ENCODE results near the gene OR8S1.
"Not testable (repeated sequence)": the region's sequence is repeated elsewhere in the genome, so short reads cannot be mapped to it uniquely, and the experiment has no call there.

The OR8S1 gene, protein sequence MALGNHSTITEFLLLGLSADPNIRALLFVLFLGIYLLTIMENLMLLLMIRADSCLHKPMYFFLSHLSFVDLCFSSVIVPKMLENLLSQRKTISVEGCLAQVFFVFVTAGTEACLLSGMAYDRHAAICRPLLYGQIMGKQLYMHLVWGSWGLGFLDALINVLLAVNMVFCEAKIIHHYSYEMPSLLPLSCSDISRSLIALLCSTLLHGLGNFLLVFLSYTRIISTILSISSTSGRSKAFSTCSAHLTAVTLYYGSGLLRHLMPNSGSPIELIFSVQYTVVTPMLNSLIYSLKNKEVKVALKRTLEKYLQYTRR

DNA sequence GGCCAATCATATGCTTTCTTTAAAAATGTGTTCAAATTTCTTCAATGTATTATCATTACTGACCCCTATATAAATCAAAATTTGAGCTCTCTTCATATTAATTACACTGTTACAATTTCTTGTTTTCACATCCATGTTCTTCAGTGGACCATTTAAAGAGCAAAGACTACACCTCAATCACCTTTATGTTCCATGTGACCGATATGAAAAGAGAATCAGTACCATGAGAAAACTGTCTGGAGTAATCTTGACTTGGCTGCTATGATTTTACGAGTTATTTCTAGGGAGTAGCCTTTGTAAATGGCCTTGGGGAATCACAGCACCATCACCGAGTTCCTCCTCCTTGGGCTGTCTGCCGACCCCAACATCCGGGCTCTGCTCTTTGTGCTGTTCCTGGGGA is at the start of gene OR8S1:
Gene OR8S1 (plus strand): TSS at position 301 of the 400 bp plus-strand sequence. CDS start 0 bp downstream, at position 301.
- DNase-seq: no peak

DNA sequence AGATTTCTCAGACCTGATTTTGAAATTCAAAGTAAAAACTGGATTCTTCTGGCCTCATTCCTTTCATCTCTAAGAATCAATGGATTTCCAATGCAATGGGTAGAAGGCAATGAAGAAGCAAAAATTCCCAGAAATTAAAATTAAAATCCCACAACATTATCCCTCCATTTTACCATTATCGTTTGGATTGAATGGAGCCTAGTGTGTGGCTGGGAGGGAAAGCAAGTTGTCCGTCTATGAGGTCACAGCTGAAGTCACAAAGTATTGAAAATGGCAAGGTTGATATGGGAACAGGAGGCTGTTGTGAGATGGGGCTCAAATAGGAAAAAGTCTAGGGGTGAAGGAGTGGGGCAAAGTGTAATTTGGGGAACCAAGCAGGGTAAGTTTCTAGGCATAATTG is 43.2 kb upstream of the OR8S1 start, which contains the start of gene C12orf54:
Gene C12orf54 (plus strand): TSS at position 301 of the 400 bp plus-strand sequence. CDS start 799 bp downstream, outside the sequence.
- no peak for DNase-seq

GRCh38 chr12:48482930-48483329 is 42.5 kb upstream of the OR8S1 start:
- DNase-seq: no peak

DNA sequence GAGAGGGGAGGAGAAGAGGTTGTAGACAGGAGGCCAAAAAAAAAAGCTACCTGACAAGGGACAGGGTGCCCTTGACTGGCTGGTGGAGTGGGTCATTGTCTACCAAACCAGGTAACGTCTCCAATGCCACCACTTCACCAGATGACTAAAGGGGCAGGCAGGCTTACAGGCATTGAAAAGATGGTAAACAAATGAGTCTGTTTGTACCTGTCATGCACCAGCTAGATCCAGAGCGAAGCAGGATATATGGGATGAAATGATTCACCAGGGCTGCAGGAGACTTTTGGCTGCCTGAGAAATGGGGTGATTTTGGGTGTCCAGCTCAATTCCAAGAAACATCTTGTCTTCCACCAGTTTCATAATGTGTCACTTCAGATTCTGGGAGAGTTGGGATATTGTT is 39.2 kb upstream of the OR8S1 start:
- no peak for DNase-seq

DNA sequence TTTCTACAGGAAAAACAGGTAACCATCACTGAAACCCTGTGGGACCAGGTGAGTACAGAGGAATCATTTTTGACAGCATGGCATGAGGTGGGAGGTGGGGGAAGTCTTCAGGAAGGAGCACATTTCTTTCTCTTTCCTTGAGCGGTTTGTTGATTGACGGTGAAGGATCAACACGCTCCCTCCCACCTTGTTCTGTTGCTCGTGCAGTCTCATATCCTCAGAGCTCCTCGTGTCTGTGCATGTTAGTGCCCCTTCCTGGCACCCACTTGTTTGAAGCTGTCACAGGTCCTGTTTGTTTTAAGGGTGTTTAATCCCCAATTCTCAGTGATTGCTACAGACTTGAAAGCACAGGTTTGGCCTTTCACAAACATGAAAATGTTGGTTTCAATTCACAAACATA is 38.8 kb upstream of the OR8S1 start:
- no peak for DNase-seq

- DNase-seq: no peak
Observed at GRCh38 chr12:48489012-48489411, 36.4 kb upstream of the OR8S1 start.

DNA sequence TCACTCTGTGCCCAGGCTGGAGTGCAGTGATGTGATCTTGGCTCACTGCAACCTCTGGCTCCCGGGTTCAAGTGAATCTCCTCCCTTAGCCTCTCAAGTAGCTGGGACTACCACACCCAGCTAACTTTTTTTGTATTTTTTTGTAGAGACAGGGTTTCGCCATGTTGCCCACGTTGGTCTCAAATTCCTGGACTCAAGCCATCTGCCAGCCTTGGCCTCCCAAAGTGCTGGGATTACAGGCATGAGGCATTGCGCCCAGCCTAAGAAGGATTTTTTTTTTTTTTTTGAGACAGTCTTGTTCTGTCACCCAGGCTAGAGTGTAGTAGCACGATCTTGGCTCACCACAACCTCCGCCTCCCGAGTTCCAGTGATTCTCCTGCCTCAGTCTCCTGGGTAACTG is 36.0 kb upstream of the OR8S1 start:
- DNase-seq: not testable (repeated sequence)

GRCh38 chr12:48500281-48500680 is 25.2 kb upstream of the OR8S1 start:
- not testable (repeated sequence) for DNase-seq

GRCh38 chr12:48506836-48507235 is 18.6 kb upstream of the OR8S1 start:
- DNase-seq: not testable (repeated sequence)

DNA sequence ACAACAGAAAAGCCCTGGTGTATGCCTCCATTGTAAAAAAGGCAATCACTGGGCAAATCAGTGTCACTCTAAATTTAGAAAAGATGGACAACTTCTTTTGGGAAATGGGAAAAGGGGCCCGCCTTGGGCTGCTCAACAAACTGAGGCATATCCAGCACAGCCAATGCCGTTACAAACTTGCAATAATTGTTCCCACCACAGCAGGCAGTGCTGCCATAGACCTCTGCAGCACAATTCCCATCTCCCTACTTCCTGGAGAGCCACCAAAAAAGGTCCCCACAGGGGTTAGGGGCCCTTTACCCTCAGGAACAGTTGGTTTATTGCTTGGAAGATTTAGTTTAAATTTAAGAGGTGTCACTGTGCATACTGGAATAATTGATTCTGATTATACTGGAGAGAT is 16.4 kb upstream of the OR8S1 start:
- no peak for DNase-seq

DNA sequence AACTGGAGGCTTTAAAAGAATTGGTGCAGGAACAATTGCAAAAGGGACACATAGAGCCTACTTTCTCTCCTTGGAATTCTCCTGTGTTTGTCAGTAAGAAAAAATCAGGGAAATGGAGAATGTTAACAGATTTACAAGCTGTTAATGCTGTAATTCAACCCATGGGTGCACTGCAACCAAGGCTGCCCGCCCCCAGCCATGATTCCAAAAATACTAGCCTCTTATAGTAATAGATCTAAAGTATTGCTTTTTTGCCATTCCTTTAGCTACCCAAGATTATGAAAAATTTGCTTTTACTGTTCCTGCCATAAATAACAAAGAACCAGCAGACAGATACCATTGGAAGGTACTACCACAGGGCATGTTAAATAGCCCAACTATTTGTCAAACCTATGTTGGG is 15.3 kb upstream of the OR8S1 start:
- no peak for DNase-seq

DNA sequence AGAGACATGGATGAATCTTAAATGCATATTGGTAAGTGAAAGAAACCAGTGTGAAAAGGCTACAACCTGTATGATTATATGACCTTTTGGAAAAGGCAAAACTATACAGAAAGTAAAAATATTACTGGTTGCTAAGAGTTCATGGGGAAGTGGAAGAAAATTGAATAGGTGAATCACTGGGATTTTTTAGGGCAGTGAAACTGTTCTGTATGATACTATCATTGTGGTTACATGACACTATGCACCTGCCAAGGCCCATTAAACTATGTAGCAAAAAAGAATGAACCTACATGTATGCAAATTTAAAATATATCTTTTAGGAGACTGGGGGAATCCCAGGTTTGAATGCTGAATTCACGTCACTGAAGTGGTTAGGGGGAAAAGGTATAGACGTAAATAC is 12.6 kb upstream of the OR8S1 start:
- no peak for DNase-seq

GRCh38 chr12:48514728-48515127 is 10.7 kb upstream of the OR8S1 start:
- DNase-seq: no peak

DNA sequence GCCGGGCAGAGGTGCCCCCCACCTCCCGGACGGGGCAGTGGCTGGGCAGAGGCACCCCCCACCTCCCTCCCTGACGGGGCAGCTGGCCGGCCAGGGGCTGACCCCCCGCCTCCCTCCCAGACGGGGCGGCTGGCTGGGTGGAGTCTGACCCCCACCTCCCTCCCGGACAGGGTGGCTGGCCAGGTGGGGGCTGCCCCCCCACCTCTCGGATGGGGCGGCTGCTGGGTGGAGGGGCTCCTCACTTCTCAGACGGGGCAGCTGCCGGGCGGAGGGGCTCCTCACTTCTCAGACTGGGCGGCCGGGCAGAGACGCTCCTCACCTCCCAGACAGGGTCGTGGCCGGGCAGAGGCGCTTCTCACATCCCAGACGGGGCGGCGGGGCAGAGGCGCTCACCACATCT is 5.1 kb upstream of the OR8S1 start:
- not testable (repeated sequence) for DNase-seq

DNA sequence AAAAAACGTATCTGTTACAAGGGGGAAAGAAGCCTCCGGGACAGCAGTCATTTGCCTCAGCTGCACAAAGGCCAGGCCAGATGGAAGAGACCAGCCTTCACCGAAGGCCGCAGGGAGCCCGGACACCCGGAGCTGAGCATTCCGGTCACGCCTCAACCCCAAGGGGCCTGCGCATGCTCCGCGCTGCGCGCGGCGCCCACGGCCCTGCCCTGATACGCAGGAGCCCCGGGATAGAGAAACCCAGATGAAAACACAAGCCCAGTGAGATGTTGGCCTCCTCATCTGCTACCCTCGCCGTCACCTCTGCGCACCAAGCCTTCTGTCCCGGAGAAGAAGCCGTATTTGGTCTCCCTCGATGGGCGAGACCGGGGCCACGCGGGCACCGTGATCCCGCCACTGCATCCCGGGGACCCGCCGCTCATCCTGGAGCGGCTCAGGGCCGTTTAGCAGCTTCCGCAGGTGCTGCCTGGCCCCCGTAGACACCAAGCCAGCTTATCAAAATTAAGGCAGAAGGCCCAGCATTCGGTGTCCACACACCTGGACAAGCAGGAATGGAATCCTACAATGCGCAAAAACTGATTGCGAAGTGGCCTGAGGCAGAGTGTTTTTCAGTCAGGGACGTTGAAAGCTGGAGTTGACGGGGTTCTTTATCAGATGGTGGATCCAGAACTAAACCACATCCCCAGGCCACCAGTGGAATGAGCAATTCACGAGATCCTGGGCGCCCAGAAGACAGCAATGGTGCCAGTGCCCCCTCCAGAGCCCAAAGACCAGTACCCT is 2.6 kb downstream of the OR8S1 start:
- no peak for DNase-seq

- no peak for DNase-seq
Observed at GRCh38 chr12:48532601-48533000, 7.2 kb downstream of the OR8S1 start.

GRCh38 chr12:48536602-48537001 is 11.2 kb downstream of the OR8S1 start:
- DNase-seq: no peak

- no peak for DNase-seq
Observed at GRCh38 chr12:48542300-48542928, 17.0 kb downstream of the OR8S1 start.

- no peak for DNase-seq
Observed at GRCh38 chr12:48545833-48546469, 20.5 kb downstream of the OR8S1 start.

DNA sequence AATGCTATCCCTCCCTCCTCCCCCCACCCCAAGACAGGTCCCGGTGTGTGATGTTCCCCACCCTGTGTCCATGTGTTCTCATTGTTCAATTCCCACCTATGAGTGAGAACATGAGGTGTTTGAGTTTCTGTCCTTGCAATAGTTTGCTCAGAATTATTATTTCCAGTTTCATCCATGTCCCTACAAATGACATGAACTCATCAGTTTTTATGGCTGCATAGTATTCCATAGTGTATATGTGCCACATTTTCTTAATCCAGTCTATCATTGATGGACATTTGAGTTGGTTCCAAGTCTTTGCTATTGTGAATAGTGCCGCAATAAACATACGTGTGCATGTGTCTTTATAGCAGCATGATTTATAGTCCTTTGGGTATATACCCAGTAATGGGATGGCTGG is 21.6 kb downstream of the OR8S1 start:
- DNase-seq: not testable (repeated sequence)

GRCh38 chr12:48551636-48552035 is 26.2 kb downstream of the OR8S1 start:
- not testable (repeated sequence) for DNase-seq

GRCh38 chr12:48553666-48554343 is 28.4 kb downstream of the OR8S1 start:
- DNase-seq: not testable (repeated sequence)

DNA sequence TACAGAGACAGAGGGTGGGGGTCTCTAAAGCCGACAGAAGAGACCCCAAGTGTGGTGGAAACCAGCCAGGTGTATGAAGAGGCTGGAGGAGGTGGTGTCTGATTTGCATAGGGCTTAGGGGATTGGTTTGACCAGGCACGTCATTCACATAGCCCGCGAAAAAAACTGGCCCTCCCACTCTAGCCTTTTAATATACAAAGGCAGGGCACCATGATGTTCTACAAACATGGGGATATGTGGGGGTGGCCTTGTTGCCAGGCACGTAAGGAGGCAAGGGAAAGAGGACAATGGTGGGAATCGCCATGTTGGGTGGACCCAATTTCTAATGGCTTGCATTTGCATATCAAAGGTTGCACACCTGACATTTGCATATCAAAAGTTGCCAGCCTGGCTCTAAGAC is 31.2 kb downstream of the OR8S1 start:
- DNase-seq: no peak

Measured in NCI-H1694 treated with DMSO at 0.1 percent for 48 hours (cell line).